CD4-positive, alpha-beta T cell treated with Interferon gamma for 1 hour (primary cell): ENCODE results near the gene TSR3.
A peak's percentile ranks its signal among the peaks of the same experiment; 100 is the strongest.

Experiments used
- DNase-seq: peaks from one replicate; pipeline ENCODE4 v3.0.0-alpha.2; 2020

Gene TSR3

GRCh38 chr16:1322407-1322806, 29.3 kb downstream of the TSR3 start:
- no peak for DNase-seq

DNA sequence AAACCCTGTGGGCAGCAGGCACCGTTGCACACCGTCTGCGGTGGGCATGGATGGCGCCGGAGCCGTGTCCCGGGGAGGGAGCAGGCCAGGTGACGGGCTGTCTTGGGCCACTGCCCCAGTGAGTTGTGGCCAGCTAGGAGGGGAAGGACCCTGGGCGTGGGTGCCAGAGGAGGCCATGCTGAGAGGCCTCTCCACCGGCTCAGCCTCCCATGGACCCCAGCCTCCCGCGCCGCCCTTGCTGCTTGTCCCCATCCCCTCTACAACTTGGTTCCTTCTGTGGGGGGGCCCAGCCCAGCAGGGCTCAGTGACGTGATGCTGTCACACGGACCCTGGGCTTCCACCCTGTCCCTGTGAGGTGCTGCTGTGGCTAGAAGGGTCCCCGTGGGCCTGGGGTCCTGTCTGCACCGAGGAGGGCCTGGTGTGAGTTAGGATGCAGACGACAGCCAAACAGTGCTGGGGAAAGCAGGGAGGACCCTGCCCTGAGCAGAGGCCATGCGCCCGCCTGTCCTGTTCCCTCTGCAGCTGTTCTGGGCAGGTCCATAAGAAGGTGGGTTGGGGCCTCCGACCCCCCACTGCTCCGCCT, 30.9 kb downstream of the TSR3 start:
- no peak for DNase-seq

- no peak for DNase-seq
Observed at GRCh38 chr16:1320097-1320496, 31.6 kb downstream of the TSR3 start.

DNA sequence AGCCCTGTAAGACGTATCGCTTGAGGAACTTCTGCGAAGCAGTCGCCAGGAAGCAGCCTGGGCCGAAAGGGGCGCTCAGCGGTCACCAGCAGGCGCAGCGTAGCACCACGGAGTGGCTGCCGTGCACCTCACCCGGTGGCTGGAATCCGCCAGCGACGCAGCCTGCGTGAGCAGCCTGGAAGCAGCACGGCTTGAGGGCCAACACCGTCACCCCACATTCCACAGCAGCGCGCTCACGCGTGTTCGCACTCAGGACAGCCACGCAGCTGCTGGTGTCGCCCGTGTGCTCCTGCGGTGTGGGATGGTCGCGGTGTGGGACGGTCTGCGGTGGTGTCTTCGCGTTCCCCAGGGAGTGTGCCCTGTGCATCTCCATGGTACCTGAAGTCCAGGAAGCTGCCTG, 32.6 kb downstream of the TSR3 start:
- DNase-seq: no peak

DNA sequence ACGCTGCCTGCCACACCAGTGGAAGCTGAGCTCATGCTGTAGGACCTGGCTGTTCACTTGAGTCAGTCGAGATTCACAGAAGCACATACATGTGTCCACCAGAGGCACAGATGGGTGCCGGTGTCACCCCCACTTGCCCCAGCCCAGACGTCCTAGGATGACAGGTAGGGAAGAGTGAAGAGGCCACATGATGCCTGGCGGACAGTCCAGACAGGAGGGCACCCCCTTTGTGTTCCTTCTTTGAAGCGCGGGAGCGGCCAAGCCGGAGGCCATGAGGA, 33.5 kb downstream of the TSR3 start:
- DNase-seq: no peak

DNA sequence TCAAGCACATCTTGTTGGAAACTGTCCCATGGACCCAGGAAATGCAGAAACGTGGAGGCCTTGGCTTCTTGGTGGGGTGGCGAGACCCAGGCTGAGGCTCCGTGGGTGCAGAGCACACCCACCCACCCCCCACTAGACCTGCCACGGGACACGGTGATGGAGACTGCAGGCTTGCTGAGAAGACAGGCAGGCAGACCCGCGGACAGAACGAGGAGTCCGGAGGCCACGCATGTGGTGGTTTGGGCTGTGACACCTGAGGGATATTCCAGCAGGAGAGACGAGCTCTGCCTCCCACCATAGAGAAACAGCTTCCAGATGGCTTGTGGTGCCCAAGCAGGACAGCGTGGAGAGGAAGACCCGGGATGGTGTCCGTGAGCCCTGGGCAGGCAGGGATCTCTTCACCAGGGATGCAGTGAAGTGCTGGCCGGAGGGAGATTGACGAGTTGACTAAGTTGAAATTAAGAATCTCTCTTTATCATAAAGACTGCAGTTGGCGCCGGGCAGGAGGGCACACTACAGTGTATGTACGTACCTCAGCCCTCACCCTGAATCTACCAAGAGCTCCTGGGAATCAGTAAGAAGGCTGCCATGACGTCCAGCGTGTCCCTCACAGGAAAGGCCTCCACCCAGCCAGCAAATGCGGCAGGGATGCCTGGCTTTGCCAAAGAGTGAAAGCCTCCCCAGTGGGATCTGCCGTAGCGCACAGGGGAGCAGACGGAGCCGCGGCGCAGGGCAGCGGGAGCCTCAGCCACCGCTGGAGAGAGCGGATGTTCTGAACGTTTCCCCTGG, 34.0 kb downstream of the TSR3 start:
- DNase-seq: no peak

- no peak for DNase-seq
Observed at GRCh38 chr16:1316033-1316405, 35.7 kb downstream of the TSR3 start.

GRCh38 chr16:1315081-1316032, 36.3 kb downstream of the TSR3 start:
- DNase-seq: no peak

GRCh38 chr16:1314399-1315068, 37.1 kb downstream of the TSR3 start:
- no peak for DNase-seq

DNA sequence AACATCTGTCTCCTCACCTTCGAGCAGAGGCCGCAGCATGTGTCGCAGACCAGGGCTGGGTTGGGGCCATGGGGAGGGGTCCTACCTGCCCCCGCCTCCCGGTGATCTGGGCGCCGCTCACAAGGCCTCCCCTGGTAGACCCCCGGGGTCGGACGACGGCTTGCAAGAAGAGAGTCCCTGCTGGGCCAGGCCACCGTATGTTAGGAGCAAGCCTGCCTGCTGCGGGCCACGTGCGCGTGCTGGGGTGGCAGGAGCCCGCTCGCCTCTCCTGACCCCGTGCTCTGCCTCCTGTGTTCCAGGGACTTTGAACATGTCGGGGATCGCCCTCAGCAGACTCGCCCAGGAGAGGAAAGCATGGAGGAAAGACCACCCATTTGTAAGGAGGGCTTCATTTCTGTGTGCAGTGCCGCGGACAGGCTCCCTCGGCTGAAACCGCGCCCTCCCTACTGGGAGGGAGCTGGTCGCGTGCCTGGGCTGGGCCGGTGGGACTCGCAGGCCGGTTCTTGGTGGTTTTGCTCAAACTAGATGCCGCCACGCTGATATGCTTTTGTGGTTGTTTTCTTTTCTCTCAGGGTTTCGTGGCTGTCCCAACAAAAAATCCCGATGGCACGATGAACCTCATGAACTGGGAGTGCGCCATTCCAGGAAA, 37.8 kb downstream of the TSR3 start:
- DNase-seq: no peak

DNA sequence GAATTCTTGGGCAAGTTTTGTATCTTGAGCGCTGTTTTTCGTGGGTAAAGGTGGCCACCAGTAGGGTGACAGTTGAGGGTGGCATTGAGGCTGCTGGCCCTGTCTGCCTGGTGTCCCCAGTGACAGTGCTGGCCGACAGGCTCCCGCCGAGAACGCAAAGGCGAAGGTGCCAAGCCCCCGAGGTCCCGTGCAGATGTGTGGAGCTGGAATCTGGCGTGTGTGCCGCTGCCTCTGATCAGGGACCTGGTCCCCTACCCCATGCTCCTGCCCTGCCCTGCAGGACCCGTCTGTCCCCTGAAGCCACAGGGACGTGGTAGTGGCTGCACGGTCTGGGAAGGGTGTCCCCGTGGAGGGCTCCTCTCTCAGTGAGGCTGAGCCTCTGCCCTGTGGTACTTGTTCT, 38.8 kb downstream of the TSR3 start:
- no peak for DNase-seq

- no peak for DNase-seq
Observed at GRCh38 chr16:1312467-1312816, 39.2 kb downstream of the TSR3 start.

DNA sequence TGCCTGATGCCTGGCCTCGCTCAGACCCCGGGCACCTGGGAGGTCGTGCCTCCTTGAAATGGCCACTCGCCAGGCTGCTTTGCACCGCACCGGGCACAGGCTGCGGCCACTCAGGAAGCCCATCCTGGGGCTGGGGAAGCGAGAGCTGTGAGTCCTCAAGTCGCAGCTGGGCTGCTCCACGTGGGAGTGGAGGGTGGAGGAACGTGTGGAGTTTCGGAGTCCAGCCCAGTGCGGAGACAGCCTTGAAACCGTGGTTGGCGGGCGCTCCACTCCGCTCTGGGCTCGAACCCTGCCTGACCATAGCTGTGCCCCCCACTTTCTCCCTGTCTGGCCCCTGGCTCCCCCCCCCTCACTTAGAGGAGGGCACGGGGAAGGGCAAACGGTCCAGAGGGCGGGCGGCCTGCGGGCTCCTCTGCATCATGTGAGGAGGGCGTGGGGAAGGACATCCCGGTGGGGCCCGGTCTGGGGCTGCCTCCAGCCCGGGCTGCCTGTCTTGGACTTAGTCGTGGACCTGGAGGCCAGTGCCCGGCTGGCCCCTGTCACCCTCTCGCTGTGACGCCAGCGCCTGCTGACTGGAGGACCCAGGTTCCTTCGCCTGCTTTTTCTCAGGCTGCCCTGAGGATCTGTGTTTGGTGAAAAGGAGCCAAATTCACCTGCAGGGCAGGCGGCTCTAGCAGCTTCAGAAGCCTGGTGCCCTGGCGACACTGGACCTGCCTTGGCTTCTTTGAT, 39.8 kb downstream of the TSR3 start:
- no peak for DNase-seq

DNA sequence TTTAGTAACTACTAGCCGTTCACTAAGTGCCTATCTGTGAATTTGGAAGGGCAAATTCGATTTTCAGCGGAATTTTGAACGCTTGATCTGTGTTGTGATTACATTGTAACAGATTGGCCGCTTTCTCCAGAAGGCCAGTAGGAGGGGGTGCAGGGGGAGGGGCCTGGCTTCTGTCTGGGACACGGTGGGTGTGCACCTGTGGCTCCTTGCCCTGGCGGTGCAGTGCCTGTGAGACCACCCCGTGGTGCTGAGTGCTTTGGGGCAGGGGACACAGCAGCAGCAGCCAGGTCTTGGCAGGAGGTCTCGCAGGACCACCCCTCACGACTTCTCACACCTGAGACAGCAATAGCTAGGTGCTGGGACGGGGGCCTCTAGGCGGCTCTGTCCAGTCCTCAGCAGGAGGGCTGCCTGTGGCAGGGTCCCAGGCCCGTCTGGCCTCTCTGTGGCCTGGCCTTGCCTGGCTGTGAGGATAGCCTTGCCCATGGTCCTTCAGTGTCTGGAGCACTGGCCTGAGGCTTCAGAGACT, 40.4 kb downstream of the TSR3 start:
- no peak for DNase-seq

- peak; percentile 32 for DNase-seq
Observed at GRCh38 chr16:1310832-1311200, 40.9 kb downstream of the TSR3 start.

DNA sequence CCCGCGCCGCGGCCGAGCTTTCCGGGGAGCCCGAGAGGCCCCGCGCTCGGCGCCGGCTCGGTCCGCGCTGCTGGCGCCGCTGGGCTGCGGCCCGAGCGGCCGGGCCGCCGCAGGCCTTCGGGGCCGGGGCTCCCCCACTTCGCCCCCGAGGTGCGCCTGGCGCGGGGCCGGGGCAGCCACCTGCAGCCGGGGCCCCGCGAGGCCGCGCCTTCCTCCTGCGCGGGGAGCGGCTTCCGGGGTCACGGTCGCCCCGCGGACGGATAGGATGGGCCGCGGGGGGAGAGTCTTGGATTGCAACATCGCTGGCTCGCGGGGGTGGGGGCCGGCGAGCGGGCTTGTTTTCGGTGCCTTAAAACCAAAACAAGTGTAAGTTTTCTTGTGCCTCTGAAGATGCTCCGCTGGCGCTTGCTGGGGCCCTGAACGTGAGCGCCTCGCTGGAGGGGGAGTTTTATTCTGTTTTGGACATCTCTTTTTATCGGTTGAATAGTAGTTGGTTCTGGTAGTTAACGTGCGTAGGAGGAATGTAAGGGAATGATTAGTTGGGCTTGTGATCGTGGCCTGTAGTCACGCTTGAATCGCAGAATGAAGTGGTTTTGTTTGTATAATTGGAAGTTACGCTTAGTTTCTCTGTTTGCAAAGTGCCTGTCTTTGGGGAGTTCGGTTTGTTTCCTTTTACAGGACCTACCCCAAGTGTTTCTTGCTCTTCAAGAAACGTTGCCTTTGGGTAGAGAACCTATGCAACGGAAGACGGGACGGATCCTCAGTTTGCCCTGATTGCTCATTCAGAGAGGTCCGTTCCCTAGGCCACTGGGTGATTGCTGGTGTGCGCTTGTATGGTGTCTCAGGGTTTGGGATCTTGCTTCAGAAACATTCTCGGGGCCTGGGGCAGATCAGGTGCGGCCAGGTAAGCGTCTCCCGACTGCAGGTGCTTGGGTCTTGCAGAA, 41.5 kb downstream of the TSR3 start:
- DNase-seq: peak; percentile 60

- peak; percentile 96 for DNase-seq
Observed at GRCh38 chr16:1308977-1309885, 42.4 kb downstream of the TSR3 start, which contains the start of gene UBE2I. UBE2I (plus strand) TSS chr16:1309636; CDS start chr16:1314031, 4,395 bp downstream.

DNA sequence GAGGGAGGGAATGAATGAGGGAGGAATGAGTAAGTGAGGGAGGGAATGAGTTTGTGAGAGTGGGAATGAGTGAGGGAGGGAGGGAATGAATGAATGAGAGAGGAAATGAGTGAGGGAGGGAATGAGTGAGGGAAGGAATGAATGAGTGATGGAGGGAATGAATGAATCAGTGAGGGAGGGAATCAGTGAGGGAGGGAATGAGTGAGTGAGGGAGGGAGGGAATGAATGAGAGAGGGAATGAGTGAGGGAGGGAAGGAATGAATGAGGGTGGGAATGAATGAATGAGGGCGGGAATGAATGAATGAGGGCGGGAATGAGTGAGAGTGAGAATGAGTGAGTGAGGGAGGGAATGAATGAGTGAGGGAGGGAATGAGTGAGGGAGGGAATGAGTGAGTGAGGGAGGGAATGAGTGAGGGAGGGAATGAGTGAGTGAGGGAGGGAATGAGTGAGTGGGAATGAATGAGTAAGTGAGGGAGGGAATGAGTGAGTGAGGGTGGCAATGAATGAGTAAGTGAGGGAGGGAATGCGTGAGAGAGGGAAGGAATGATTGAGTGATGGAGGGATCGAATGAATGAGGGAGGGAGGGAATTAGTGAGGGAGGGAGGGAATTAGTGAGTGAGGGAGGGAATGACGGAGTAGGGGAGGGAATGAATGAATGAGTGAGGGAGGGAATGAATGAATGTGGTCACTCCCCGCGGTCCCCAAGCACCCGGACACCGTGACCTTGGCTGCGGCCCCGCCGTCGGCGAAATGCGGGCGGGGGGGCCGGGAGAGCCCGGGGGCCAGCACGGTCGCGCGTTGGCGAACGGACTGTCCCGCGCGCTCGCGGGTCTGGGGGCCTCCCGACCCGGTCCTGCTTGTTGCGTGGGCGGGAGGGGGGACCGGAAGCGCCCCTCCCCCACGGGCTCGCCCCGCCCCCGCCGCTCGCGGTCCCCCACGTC, 43.4 kb downstream of the TSR3 start:
- no peak for DNase-seq
